Mesendoderm (in vitro differentiated cells): ENCODE data around the gene MICALL2.

Experiments used
- DNase-seq: peaks from one replicate; pipeline ENCODE4 v3.0.0; 2013
- H2AK5ac ChIP-seq: 2 replicates; pipeline ENCODE4 v1.6.1; 2013; ENCODE audit warnings: low read length, inconsistent platforms
- H2BK120ac ChIP-seq: 2 replicates; pipeline ENCODE4 v1.6.1; 2013; ENCODE audit warnings: low read depth, mild to moderate bottlenecking, low read length, moderate library complexity, mixed read lengths
- H2BK15ac ChIP-seq: replicated peaks from 2 replicates; pipeline ENCODE4 v1.6.1; 2013; ENCODE audit warnings: low read depth, mild to moderate bottlenecking, moderate library complexity
- H2BK5ac ChIP-seq: 2 replicates; pipeline ENCODE4 v1.6.1; 2013; ENCODE audit warnings: low read length, inconsistent platforms
- H3K18ac ChIP-seq: 2 replicates; pipeline ENCODE4 v1.6.1; 2013; ENCODE audit warnings: mild to moderate bottlenecking, low read length, mixed read lengths
- H3K23ac ChIP-seq: one replicate; pipeline ENCODE4 v1.6.1; 2013; ENCODE audit warnings: low read length
- H3K27ac ChIP-seq: 2 replicates; pipeline ENCODE4 v1.5.1; 2013; ENCODE audit warnings: low read depth, mild to moderate bottlenecking, inconsistent platforms, low read length, moderate library complexity
- H3K27me3 ChIP-seq: 2 replicates; pipeline ENCODE4 v1.6.1; 2013; ENCODE audit warnings: low read length, control low read depth, mild to moderate bottlenecking, inconsistent platforms; ENCODE audit not compliant: insufficient read depth, poor library complexity
- H3K36me3 ChIP-seq: 2 replicates; pipeline ENCODE4 v1.6.1; 2013; ENCODE audit warnings: low read length, inconsistent platforms; ENCODE audit not compliant: control insufficient read depth, insufficient read depth
- H3K4ac ChIP-seq: one replicate; pipeline ENCODE4 v1.6.1; 2013; ENCODE audit warnings: low read depth, mild to moderate bottlenecking, low read length, moderate library complexity
- H3K4me1 ChIP-seq: 2 replicates; pipeline ENCODE4 v1.6.1; 2013; ENCODE audit warnings: low read depth, low read length, inconsistent platforms; ENCODE audit not compliant: control insufficient read depth
- H3K4me2 ChIP-seq: 2 replicates; pipeline ENCODE4 v1.6.1; 2013; ENCODE audit warnings: low read length
- H3K4me3 ChIP-seq: 2 replicates; pipeline ENCODE4 v1.5.1; 2013; ENCODE audit warnings: mild to moderate bottlenecking, low read length
- H3K56ac ChIP-seq: one replicate; pipeline ENCODE4 v1.6.1; 2013; ENCODE audit warnings: low read length
- H3K79me1 ChIP-seq: 2 replicates; pipeline ENCODE4 v1.6.1; 2013; ENCODE audit warnings: low read length, inconsistent platforms
- H3K79me2 ChIP-seq: 2 replicates; pipeline ENCODE4 v1.6.1; 2013; ENCODE audit warnings: mild to moderate bottlenecking, low read length; ENCODE audit not compliant: control insufficient read depth, insufficient read depth
- H3K9ac ChIP-seq: 2 replicates; pipeline ENCODE4 v1.6.1; 2013; ENCODE audit warnings: low read length, inconsistent platforms
- H4K5ac ChIP-seq: one replicate; pipeline ENCODE4 v1.6.1; 2013; ENCODE audit warnings: low read length
- H4K8ac ChIP-seq: one replicate; pipeline ENCODE4 v1.6.1; 2013; ENCODE audit warnings: low read depth, mild to moderate bottlenecking, control low read depth, low read length, moderate library complexity
- WGBS: extraction: QIAGEN DNeasy Blood & Tissue Kit; methylation state at CpG from one replicate; pipeline ENCODE4 v1.1.7; 2013; ENCODE audit warnings: low lambda C conversion rate, missing lambda C conversion rate; ENCODE audit not compliant: insufficient coverage; ENCODE audit errors: extremely low coverage; 5-methylcytosine and 5-hydroxymethylcytosine counted together

The MICALL2 gene

DNA sequence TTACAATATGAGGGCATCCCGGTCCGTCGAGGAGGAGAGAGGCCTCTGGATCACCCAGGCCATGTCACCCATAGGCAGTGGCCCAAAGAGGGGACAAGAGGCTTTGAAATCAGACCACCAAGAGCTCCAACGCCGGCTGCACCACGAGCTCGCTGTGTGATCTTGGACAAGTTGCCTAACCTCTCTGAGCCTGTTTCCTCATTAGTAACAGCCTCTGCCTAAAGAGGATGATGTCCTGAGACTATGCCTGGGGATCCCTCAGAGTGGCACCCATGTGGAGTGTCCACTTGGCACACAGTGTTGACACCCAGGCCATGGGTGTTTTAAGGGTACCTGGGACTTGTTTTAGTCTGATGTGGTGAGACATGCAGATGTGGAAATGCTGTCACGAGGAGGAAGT lies 50.8 kb downstream of the MICALL2 start:
- no peak overlapping the region for H3K56ac ChIP-seq
- H3K4ac ChIP-seq = no peak overlapping the region
- no CpG with 5 or more reads among the region's 8 CpGs for WGBS
- H3K36me3 ChIP-seq = no peaks in the 10 kb centered on the region
- peaks cover 3% of the 10 kb centered on the region for H3K27me3 ChIP-seq
- no peaks in the 10 kb centered on the region for H3K4me1 ChIP-seq
- no peak overlapping the region for H2BK120ac ChIP-seq
- no peak overlapping the region for H2AK5ac ChIP-seq
- H2BK15ac ChIP-seq = no peak overlapping the region
- H3K18ac ChIP-seq = no peak overlapping the region
- H3K23ac ChIP-seq = no peak overlapping the region
- no peak overlapping the region for H2BK5ac ChIP-seq
- H4K8ac ChIP-seq = no peak overlapping the region
- H3K27ac ChIP-seq = no peak overlapping the region
- no peaks in the 10 kb centered on the region for H3K79me2 ChIP-seq
- H3K9ac ChIP-seq = no peak overlapping the region
- H4K5ac ChIP-seq = no peak overlapping the region
- no peak overlapping the region for H3K4me2 ChIP-seq
- DNase-seq = no peak
- H3K4me3 ChIP-seq = no peak overlapping the region
- no peaks in the 10 kb centered on the region for H3K79me1 ChIP-seq

DNA sequence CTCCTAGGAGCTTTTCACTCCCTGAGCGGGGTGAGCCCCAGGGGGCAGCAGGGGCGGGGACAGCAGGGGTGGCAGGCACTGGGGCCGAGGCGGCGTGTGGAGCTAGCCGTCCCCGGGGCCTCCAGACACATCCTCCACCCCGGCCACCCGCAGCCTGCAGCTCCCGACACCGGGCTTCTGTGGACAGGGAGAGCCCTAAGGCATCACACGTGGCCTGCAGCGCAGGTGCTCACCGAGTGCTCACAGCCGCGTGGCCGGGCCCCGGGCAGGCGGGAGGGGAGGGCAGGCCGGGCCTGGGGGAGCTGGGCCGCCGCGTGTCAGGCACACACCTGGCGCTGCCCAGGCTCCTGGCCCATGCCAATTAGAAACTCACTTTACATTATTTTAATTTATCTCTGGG lies 51.4 kb downstream of the MICALL2 start:
- H2BK15ac ChIP-seq = no peak overlapping the region
- no peak overlapping the region for H3K56ac ChIP-seq
- peaks cover 8% of the 10 kb centered on the region for H3K27me3 ChIP-seq
- H3K36me3 ChIP-seq = no peaks in the 10 kb centered on the region
- no peaks in the 10 kb centered on the region for H3K4me1 ChIP-seq
- H3K9ac ChIP-seq = no peak overlapping the region
- no peak overlapping the region for H3K18ac ChIP-seq
- H2BK5ac ChIP-seq = no peak overlapping the region
- no peak for DNase-seq
- H3K79me2 ChIP-seq = no peaks in the 10 kb centered on the region
- no peak overlapping the region for H3K4ac ChIP-seq
- H3K4me2 ChIP-seq = no peak overlapping the region
- no peak overlapping the region for H4K8ac ChIP-seq
- H4K5ac ChIP-seq = no peak overlapping the region
- WGBS = no CpG with 5 or more reads among the region's 24 CpGs
- no peak overlapping the region for H2BK120ac ChIP-seq
- H3K4me3 ChIP-seq = no peak overlapping the region
- no peak overlapping the region for H3K27ac ChIP-seq
- no peak overlapping the region for H2AK5ac ChIP-seq
- H3K23ac ChIP-seq = no peak overlapping the region
- no peaks in the 10 kb centered on the region for H3K79me1 ChIP-seq

GRCh38 chr7:1404898-1405548 lies 54.2 kb downstream of the MICALL2 start:
- H2BK120ac ChIP-seq = no peak overlapping the region
- no peaks in the 10 kb centered on the region for H3K4me1 ChIP-seq
- no peak overlapping the region for H3K56ac ChIP-seq
- H2AK5ac ChIP-seq = no peak overlapping the region
- no peak overlapping the region for H3K18ac ChIP-seq
- H3K4me3 ChIP-seq = no peak overlapping the region
- H3K36me3 ChIP-seq = no peaks in the 10 kb centered on the region
- peak; percentile 32 for DNase-seq
- no peak overlapping the region for H3K23ac ChIP-seq
- no peaks in the 10 kb centered on the region for H3K79me2 ChIP-seq
- WGBS = no CpG with 5 or more reads among the region's 21 CpGs
- no peak overlapping the region for H3K27ac ChIP-seq
- no peak overlapping the region for H2BK5ac ChIP-seq
- H3K79me1 ChIP-seq = no peaks in the 10 kb centered on the region
- H4K5ac ChIP-seq = no peak overlapping the region
- no peak overlapping the region for H3K9ac ChIP-seq
- H3K27me3 ChIP-seq = peaks cover 11% of the 10 kb centered on the region
- no peak overlapping the region for H3K4me2 ChIP-seq
- no peak overlapping the region for H4K8ac ChIP-seq
- H3K4ac ChIP-seq = no peak overlapping the region
- H2BK15ac ChIP-seq = no peak overlapping the region

DNA sequence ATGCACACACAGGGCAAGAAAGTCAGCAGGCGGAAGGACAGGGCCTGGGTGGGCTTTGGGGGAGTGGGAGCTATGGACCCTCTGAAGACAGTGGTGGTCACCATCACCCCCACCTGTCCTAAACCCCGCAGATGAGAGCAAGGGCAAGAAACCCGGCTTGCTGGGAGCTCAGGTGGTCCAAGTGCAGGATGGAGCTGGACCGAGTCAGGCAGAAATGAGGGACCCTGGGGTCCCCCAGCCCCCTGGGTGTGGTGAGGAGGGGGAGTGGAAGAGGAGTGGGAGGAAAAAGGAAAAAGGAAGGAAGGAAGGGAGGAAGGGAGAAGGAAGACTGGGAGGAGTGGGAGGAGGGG lies 54.8 kb downstream of the MICALL2 start:
- no peaks in the 10 kb centered on the region for H3K4me1 ChIP-seq
- no peak overlapping the region for H3K27ac ChIP-seq
- H3K4me3 ChIP-seq = no peak overlapping the region
- no peaks in the 10 kb centered on the region for H3K79me1 ChIP-seq
- H2BK15ac ChIP-seq = no peak overlapping the region
- no peak overlapping the region for H4K8ac ChIP-seq
- H3K27me3 ChIP-seq = peaks cover 11% of the 10 kb centered on the region
- no peak overlapping the region for H3K23ac ChIP-seq
- no peak overlapping the region for H3K56ac ChIP-seq
- H2AK5ac ChIP-seq = no peak overlapping the region
- no peak overlapping the region for H2BK5ac ChIP-seq
- no peak overlapping the region for H3K4me2 ChIP-seq
- no peak overlapping the region for H3K4ac ChIP-seq
- no peak overlapping the region for H2BK120ac ChIP-seq
- H3K36me3 ChIP-seq = no peaks in the 10 kb centered on the region
- no peak for DNase-seq
- no peak overlapping the region for H3K9ac ChIP-seq
- WGBS = no CpG with 5 or more reads among the region's 4 CpGs
- no peaks in the 10 kb centered on the region for H3K79me2 ChIP-seq
- no peak overlapping the region for H3K18ac ChIP-seq
- no peak overlapping the region for H4K5ac ChIP-seq

DNA sequence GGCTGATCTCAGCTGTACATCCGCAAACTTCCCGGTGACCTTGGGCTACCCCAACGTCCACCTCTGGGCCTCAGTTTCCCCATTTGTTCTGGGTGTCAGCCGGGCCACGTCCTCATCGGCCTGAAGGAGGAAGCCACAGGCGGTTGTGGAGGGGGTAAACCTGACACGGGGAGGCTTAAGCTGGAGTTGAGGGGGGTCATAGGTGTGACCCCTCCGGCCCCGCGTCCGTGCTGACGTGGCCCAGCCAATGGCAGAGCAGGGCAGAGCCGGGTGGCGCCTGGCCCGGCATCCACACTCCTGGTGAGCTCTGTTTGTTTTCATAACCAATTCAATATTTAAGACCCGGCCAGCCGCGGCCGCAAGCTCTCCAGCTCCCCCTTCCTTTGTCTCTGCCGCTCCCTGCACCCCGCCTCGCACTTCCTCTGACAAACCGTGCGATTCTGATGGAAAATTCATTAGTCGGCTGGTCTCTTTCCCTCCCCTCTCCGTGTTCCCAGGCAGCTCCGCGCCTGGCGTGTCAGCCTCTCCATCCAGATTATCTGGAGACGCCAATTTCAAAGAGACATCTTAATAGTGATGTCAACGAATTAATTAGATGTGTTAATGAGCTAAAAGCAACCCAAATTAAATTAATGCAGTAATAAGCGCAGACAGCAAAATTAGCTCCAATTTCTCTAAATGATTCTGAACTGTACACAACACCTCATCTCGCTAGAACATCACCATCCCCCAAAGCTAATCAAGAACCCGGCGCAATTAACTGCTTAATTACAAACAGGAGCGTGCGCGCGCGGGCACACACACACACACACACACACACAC lies 55.4 kb downstream of the MICALL2 start:
- no peak overlapping the region for H3K56ac ChIP-seq
- H3K9ac ChIP-seq = no peak overlapping the region
- peaks cover 11% of the 10 kb centered on the region for H3K27me3 ChIP-seq
- H3K4me3 ChIP-seq = no peak overlapping the region
- no peaks in the 10 kb centered on the region for H3K4me1 ChIP-seq
- H3K23ac ChIP-seq = no peak overlapping the region
- H2BK5ac ChIP-seq = no peak overlapping the region
- H3K4me2 ChIP-seq = no peak overlapping the region
- H3K4ac ChIP-seq = no peak overlapping the region
- no peak overlapping the region for H2BK120ac ChIP-seq
- H3K36me3 ChIP-seq = no peaks in the 10 kb centered on the region
- H2AK5ac ChIP-seq = no peak overlapping the region
- no peak overlapping the region for H4K8ac ChIP-seq
- no peak overlapping the region for H3K18ac ChIP-seq
- no peak overlapping the region for H4K5ac ChIP-seq
- DNase-seq = peak; percentile 41
- no peak overlapping the region for H2BK15ac ChIP-seq
- WGBS = no CpG with 5 or more reads among the region's 41 CpGs
- no peak overlapping the region for H3K27ac ChIP-seq
- no peaks in the 10 kb centered on the region for H3K79me2 ChIP-seq
- no peaks in the 10 kb centered on the region for H3K79me1 ChIP-seq
